Astrocyte of the hippocampus (primary cell): ENCODE measurements around the gene PCID2.
"Not testable (repeated sequence)": the region's sequence is repeated elsewhere in the genome, so short reads cannot be mapped to it uniquely, and the experiment has no call there.

Experiments used
- DNase-seq: peaks from one replicate; pipeline ENCODE4 v3.0.0; 2011; ENCODE audit warnings: low read depth, low spot score

Gene PCID2

GRCh38 chr13:113208421-113209335, at the start of gene PCID2:
Gene PCID2 (minus strand): TSS chr13:113208669. CDS start chr13:113208634, 35 bp downstream.
- peak; percentile 97 for DNase-seq

- DNase-seq: not testable (repeated sequence)
These were observed 49.4 kb upstream of the PCID2 start for GRCh38 chr13:113257908-113258307.

GRCh38 chr13:113252516-113253095, 44.1 kb upstream of the PCID2 start:
- DNase-seq: no peak

- DNase-seq: no peak
These were observed 37.7 kb upstream of the PCID2 start for GRCh38 chr13:113245849-113246796.

- DNase-seq: peak; percentile 11
These were observed 35.4 kb upstream of the PCID2 start for GRCh38 chr13:113243847-113244246.

GRCh38 chr13:113241623-113242022, 33.2 kb upstream of the PCID2 start:
- not testable (repeated sequence) for DNase-seq

GRCh38 chr13:113239986-113240385, 31.5 kb upstream of the PCID2 start:
- no peak for DNase-seq

- DNase-seq: no peak
These were observed 30.9 kb upstream of the PCID2 start for GRCh38 chr13:113239357-113239756.

GRCh38 chr13:113238536-113238935, 30.1 kb upstream of the PCID2 start:
- no peak for DNase-seq

- no peak for DNase-seq
These were observed 24.6 kb upstream of the PCID2 start for GRCh38 chr13:113233101-113233500.

- DNase-seq: no peak
These were observed 23.9 kb upstream of the PCID2 start for GRCh38 chr13:113232208-113233003.

- no peak for DNase-seq
These were observed 23.1 kb upstream of the PCID2 start for GRCh38 chr13:113231306-113232207.

- DNase-seq: no peak
These were observed 21.3 kb upstream of the PCID2 start for GRCh38 chr13:113229791-113230190.

GRCh38 chr13:113229161-113229560, 20.7 kb upstream of the PCID2 start:
- DNase-seq: no peak

GRCh38 chr13:113226873-113227450, 18.5 kb upstream of the PCID2 start:
- DNase-seq: no peak

- DNase-seq: no peak
These were observed 17.0 kb upstream of the PCID2 start for GRCh38 chr13:113225515-113225914.

GRCh38 chr13:113224486-113224885, 16.0 kb upstream of the PCID2 start:
- peak; percentile 21 for DNase-seq

GRCh38 chr13:113223070-113223469, 14.6 kb upstream of the PCID2 start:
- no peak for DNase-seq

- peak; percentile 28 for DNase-seq
These were observed 12.4 kb upstream of the PCID2 start for GRCh38 chr13:113220877-113221276.
